ENCODE measurements around the gene CERKL. TPM values are rescaled to one million over a fixed set of nuclear protein-coding genes. Genes with fewer than 3 reads are reported as not detected.

CERKL gene, protein sequence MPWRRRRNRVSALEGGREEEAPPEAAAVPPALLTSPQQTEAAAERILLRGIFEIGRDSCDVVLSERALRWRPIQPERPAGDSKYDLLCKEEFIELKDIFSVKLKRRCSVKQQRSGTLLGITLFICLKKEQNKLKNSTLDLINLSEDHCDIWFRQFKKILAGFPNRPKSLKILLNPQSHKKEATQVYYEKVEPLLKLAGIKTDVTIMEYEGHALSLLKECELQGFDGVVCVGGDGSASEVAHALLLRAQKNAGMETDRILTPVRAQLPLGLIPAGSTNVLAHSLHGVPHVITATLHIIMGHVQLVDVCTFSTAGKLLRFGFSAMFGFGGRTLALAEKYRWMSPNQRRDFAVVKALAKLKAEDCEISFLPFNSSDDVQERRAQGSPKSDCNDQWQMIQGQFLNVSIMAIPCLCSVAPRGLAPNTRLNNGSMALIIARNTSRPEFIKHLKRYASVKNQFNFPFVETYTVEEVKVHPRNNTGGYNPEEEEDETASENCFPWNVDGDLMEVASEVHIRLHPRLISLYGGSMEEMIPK
- under 0.01 TPM in 2 replicates for total RNA-seq

DNA sequence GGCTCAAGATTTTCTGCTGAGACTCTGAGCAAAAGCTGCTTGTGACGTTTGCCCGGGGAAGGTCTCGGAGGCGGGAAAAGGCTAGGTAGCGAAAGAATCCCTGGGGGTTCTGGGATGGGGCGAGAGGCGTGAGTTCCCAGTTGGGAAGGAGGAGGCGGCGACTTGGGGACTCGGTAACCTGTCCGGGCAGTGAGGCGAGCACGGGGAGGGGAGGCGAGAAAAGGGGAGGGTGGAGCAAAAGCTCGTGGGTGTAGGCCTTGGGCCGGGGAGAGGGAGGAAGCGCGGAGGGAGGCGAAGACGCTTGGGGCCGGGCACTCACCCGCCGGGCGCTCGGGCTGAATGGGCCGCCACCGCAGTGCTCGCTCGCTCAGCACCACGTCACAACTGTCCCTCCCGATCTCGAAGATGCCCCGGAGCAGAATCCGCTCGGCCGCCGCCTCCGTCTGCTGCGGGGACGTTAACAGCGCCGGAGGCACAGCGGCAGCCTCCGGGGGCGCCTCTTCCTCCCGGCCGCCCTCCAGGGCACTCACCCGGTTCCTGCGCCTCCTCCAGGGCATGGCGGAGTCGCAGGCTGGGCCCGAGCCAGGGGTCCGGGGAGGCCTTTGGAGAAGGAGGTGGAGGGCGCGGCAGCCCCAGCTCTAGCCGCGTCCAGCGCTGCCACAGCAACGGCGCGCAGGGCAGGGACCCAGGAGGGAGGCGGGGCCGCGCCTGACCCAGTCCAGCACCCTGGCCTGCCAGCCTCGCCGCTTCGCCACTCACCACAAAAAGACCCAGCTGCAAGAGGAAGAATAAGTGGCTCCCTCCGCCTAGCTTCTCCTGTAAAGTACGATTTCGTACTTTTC lies at the start of gene CERKL:
TSS of gene CERKL (minus strand) at position 656 of the 842 bp plus-strand sequence. CDS start at position 557, 99 bp downstream.

DNA sequence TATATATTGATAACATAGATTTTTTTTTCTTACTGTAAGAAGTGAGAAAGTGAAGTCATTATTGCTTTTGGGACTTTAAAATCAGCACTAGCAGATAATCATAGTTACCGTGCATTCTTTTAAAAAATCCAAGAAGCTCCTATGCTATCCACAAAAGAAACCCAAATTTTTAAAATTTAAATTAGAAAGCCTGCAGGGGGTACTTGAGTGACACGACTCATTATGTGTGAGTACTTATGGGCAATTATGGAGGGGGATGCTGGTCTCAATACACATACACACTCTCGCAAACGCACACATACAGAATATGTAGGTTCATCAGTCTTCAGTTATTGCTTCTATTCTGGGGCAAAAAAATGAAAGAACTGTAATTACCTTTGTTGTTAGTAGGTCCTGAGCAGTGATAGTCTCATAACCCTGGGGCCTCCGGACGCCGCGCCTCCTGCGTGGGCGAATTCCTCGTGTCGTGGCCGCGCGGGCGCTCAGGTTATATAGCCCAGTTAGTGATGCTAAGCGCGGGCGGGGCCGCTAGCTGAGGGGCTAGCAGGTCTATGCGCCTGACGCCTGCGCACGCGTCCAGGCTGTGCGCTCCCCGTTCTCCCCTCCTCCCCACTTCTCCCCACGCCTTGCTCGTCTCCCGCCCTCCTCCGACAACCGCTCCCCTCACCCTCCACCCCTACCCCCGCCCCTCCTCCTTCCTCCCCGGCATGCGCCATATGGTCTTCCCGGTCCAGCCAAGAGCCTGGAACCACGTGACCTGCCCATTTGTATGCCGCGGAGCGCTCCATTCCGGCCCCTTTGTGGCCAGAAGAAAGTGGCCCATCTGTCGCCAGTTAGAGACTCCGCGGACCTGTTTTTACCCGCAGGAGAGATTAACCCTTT lies 23.4 kb upstream of the CERKL start, which contains the start of gene NEUROD1:
TSS of gene NEUROD1 (minus strand) at position 463 of the 882 bp plus-strand sequence. CDS start 1,657 bp downstream, outside the sequence.

Other genes starting within 250 kb of the CERKL start
- 66.8 and 86.3 TPM in 2 replicates for gene ITGA4, start 199.7 kb downstream of the CERKL start, total RNA-seq
- gene NEUROD1, start 23.4 kb upstream of the CERKL start, total RNA-seq: not detected in 2 replicates
- gene ITPRID2, start 234.6 kb upstream of the CERKL start, total RNA-seq: 147 and 181 TPM in 2 replicates

All from regular cardiac myocyte (primary cell).